Hair follicle dermal papilla cell (primary cell): Measurements from ENCODE around the gene CACNA1C. TPM values are rescaled to one million over a fixed set of nuclear protein-coding genes. Genes with fewer than 3 reads are reported as not detected.

Source experiments
- total RNA-seq: library from RNA; depleted of rRNA; stranded (reverse); fragments of >200 nt; gene quantifications from 2 replicates; pipeline ENCODE4 v1.2.3, GENCODE V29; 2012

The CACNA1C gene
- 58.8 and 70.7 TPM in 2 replicates for total RNA-seq

DNA sequence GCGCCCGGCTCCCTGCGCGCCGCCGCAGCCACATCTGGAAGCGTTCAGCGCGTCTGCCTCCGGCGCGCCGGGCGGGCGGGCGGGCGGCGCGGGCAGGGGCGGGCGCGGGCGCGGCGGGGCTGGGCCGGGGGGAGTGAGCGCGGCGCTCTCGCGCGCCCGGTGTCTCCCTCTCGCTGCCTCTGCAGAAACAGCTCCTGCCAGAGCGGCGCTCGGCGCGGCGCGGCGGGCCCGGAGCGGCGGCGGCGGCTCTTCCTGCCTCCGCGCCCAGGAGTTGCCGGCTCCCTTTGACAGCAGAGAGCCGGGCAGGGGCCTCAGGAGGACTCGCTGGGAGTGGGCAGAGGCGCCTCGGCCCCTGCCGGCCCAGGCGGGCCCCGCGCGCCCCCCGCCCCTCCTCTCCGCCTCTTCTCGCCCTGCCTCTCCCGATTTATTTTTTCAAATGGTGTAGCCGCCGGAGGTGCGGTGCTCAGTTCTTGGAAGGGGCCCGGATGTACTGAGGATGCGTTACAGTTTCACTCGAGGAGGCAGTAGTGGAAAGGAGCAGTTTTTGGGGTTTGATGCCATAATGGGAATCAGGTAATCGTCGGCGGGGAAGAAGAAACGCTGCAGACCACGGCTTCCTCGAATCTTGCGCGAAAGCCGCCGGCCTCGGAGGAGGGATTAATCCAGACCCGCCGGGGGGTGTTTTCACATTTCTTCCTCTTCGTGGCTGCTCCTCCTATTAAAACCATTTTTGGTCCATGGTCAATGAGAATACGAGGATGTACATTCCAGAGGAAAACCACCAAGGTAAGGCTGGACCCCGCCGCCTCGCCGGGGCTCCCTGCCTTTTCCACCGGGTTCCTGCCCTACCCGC is at the start of gene CACNA1C:
TSS of gene CACNA1C (plus strand) at position 162 of the 853 bp plus-strand sequence. CDS start at position 738, 576 bp downstream.

GRCh38 chr12:2004113-2004929 is 48.5 kb upstream of the CACNA1C start, which contains the start of gene DCP1B:
Gene DCP1B (minus strand): TSS chr12:2004457. CDS start chr12:2004431, 26 bp downstream.

Other genes starting within 250 kb of the CACNA1C start
- gene LRTM2, start 232.4 kb upstream of the CACNA1C start, total RNA-seq, result not detected in 2 replicates
- 0.36 and 1.3 TPM in 2 replicates for gene CACNA2D4, start 134.3 kb upstream of the CACNA1C start, total RNA-seq
- 16.7 and 20.5 TPM in 2 replicates for gene DCP1B, start 48.5 kb upstream of the CACNA1C start, total RNA-seq